GM12878 (cell line): ENCODE results near the gene BRD2. TPM values are rescaled to one million over a fixed set of nuclear protein-coding genes. Genes with fewer than 3 reads are reported as not detected.

Experiments used
- BCLAF1 ChIP-seq: fragments of 450-650 bp; IDR thresholded peaks from 2 replicates; pipeline ENCODE4 v1.6.1; 2017; ENCODE audit warnings: antibody characterized with exemption, mild to moderate bottlenecking, moderate library complexity
- HDAC2 ChIP-seq: fragments of 200-600 bp; sonication (generic); IDR thresholded peaks from 2 replicates; pipeline ENCODE4 v1.6.1; 2017
- IKZF2 ChIP-seq, 2 experiments: fragments of 450-650 bp; IDR thresholded peaks; 2 replicates each; pipeline ENCODE4 v1.6.1; 2017; ENCODE audit warnings: mild to moderate bottlenecking in 2 of 2, moderate library complexity in 2 of 2
- POLR2A ChIP-seq: IDR thresholded peaks from 2 replicates; pipeline ENCODE4 v1.6.1; 2011; ENCODE audit warnings: low read depth, mild to moderate bottlenecking, low read length
- PRDM15 ChIP-seq: fragments of 450-650 bp; formaldehyde crosslinking; IDR thresholded peaks from 2 replicates; pipeline ENCODE4 v1.4.0; 2020; ENCODE audit warnings: mild to moderate bottlenecking, moderate library complexity
- SREBF2 ChIP-seq: IDR thresholded peaks from 2 replicates; pipeline ENCODE4 v1.6.1; 2012; ENCODE audit warnings: mild to moderate bottlenecking, low read length
- ZBTB33 ChIP-seq: fragments of 450-650 bp; IDR thresholded peaks from 2 replicates; pipeline ENCODE4 v1.6.1; 2017; ENCODE audit warnings: mild to moderate bottlenecking
- ZNF687 ChIP-seq: fragments of 450-650 bp; IDR thresholded peaks from 2 replicates; pipeline ENCODE4 v1.6.1; 2017; ENCODE audit warnings: mild to moderate bottlenecking, moderate library complexity
- polyA plus RNA-seq, 11 experiments: library from polyadenylated mRNA; depleted of rRNA in 4 of 11; unstranded in 6 of 11; stranded (reverse) in 5 of 11; fragments of >200 nt; fragmentation: Nextera tagmentation in 4 of 11; fragmentation: Illumina TruSeq in 1 of 11; extraction: Ambion mirVana in 4 of 11; extraction: Trizol in 1 of 11; gene quantifications; 1 replicate in 1 of 11; 2 replicates in 10 of 11; pipeline versions ENCODE4 v1.2.1 to v1.2.3, GENCODE V29; 2011 to 2016; ENCODE audit warnings: inconsistent platforms in 2 of 11, missing spikeins in 2 of 11, low read depth in 1 of 11
- total RNA-seq, 4 experiments: library from RNA; depleted of rRNA in 3 of 4; stranded (reverse); fragments of >200 nt in 3 of 4; fragmentation: Illumina TruSeq in 1 of 4; extraction: Trizol in 1 of 4; gene quantifications; 2 replicates each; pipeline versions ENCODE4 v1.2.1 to v1.2.3, GENCODE V29; 2013 to 2021

Gene BRD2
- total and polyA plus RNA-seq, 10 of the 15 experiments (the other 5 are each of a cell fraction or from before 2014, with no cell fraction given) = 32.2 to 239 (median 139) TPM

DNA sequence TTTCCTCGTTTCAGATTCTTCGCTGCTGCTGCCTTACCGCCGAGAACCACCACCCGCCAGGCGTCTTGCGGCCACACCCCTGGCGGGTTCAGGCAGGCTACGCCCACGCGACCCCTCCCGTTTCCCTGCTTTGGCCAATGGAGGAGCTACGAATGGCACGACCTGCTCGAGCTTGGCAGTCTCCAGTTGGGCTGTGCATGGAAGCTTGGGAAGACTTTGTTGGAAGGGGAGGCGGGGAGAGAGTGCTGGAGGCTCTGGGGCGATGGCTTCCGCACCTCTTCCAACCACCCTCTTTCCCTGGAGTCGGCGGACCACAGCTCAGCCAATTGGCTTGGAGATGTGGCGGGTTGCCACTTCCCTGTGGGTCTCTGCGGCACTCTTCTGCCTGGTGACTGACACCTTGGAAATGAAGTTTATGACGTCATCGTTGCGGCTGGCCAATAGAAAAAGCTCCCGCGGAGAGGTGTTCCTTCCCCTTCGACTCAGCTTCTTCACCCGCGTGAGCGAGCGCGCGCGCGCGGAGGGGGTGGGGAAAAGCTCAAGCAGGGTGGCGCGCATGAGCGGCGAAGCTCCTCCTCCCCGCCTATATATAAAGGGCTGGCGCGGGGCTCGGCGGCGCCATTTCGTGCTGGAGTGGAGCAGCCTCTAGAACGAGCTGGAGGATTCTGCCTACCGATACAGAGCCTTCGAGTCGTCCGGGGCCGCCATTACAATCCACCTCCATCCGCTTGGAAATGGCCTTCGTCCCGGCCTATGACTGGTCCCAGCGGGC, 3.4 kb downstream of the BRD2 start (continued):
- TF ChIP-seq ZBTB33 = no peak
- peak; percentile 99 for TF ChIP-seq ZNF687
- TF ChIP-seq PRDM15 (CRISPR knock-in tag) = peak; percentile 96; the same call in 1 of the 2 replicates
- peak; percentile 70 for TF ChIP-seq POLR2A
- TF ChIP-seq BCLAF1 = peak; percentile 55; the same call in 1 of the 2 replicates
- 0 out of 2 replicates have a peak, but pooled peaks have one; percentile 3 for TF ChIP-seq SREBF2
- peak; percentile 95 to 98 for TF ChIP-seq IKZF2 (IDR thresholded peaks at IDR 0.05)
- no peak for TF ChIP-seq HDAC2
